NCI-H1694 treated with DMSO at 0.1 percent for 48 hours (cell line): ENCODE data around the gene CERS6.
"Not testable (repeated sequence)": the region's sequence is repeated elsewhere in the genome, so short reads cannot be mapped to it uniquely, and the experiment has no call there.

Experiments
- DNase-seq: peaks from one replicate; lab custom pipeline; 2025; lab: John Stamatoyannopoulos, UW

Gene CERS6

GRCh38 chr2:168468354-168468753 is 12.3 kb downstream of the CERS6 start:
- no peak for DNase-seq

GRCh38 chr2:168469281-168469988 is 13.4 kb downstream of the CERS6 start:
- DNase-seq, result no peak

- DNase-seq, result no peak
These were observed 14.5 kb downstream of the CERS6 start for GRCh38 chr2:168470320-168471162.

GRCh38 chr2:168471163-168471475 is 15.0 kb downstream of the CERS6 start:
- peak; percentile 9 for DNase-seq

GRCh38 chr2:168475636-168476035 is 19.6 kb downstream of the CERS6 start:
- no peak for DNase-seq

- DNase-seq, result no peak
These were observed 22.1 kb downstream of the CERS6 start for GRCh38 chr2:168478206-168478605.

- no peak for DNase-seq
These were observed 24.3 kb downstream of the CERS6 start for GRCh38 chr2:168480356-168480755.

- no peak for DNase-seq
These were observed 24.9 kb downstream of the CERS6 start for GRCh38 chr2:168480825-168481585.

GRCh38 chr2:168482269-168482668 is 26.2 kb downstream of the CERS6 start:
- DNase-seq, result no peak

- no peak for DNase-seq
These were observed 27.1 kb downstream of the CERS6 start for GRCh38 chr2:168482952-168483831.

GRCh38 chr2:168486477-168486876 is 30.4 kb downstream of the CERS6 start:
- DNase-seq, result no peak

GRCh38 chr2:168490015-168490874 is 34.2 kb downstream of the CERS6 start:
- no peak for DNase-seq

GRCh38 chr2:168490946-168491605 is 35.0 kb downstream of the CERS6 start:
- no peak for DNase-seq

GRCh38 chr2:168491728-168492127 is 35.7 kb downstream of the CERS6 start:
- DNase-seq, result not testable (repeated sequence)

GRCh38 chr2:168493219-168493618 is 37.1 kb downstream of the CERS6 start:
- not testable (repeated sequence) for DNase-seq

- DNase-seq, result no peak
These were observed 38.2 kb downstream of the CERS6 start for GRCh38 chr2:168494190-168494711.

- DNase-seq, result no peak
These were observed 39.5 kb downstream of the CERS6 start for GRCh38 chr2:168495524-168495923.

GRCh38 chr2:168496906-168497305 is 40.8 kb downstream of the CERS6 start:
- DNase-seq, result no peak

- DNase-seq, result no peak
These were observed 43.4 kb downstream of the CERS6 start for GRCh38 chr2:168499500-168499899.

GRCh38 chr2:168500516-168500915 is 44.4 kb downstream of the CERS6 start:
- DNase-seq, result no peak
